ENCODE measurements around the gene ZNF714. TPM values are rescaled to one million over a fixed set of nuclear protein-coding genes. Genes with fewer than 3 reads are reported as not detected.

Gene ZNF714
- total RNA-seq, 1 experiment from 2014 or later: 20.0 TPM

DNA sequence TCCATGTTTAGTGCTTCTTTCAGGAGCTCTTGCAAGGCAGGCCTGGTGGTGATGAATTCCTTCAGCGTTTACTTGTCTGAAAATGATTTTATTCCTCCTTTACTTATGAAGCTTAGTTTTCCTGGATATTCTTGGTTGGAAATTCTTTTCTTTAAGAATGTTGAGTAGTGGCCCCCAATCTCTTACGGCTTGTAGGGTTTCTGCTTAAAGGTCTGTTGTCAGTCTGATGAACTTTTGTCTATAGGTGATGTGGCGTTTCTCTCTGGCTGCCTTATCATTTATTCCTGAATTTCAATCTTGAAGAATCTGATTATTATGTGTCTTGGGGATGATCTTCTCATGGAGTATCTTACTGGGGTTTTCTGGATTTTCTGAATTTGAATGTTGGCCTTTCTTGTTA lies 35.5 kb upstream of the ZNF714 start:
- Histone ChIP-seq H3K79me2 (ENCODE audit: insufficient read depth, low read length) (peaks cover 21% of the 10 kb centered on the region), H3K27ac (ENCODE audit: low read depth, low read length) (no peak overlapping the region), H3K9ac (ENCODE audit: low read length) (no peak overlapping the region), H3K4me1 (ENCODE audit: control insufficient read depth in 1 of 2, insufficient read depth in 2 of 2, low read length in 2 of 2) (no peaks in the 10 kb centered on the region), H3K4me2 (ENCODE audit: low read length) (no peak overlapping the region), H2AFZ (ENCODE audit: low read depth, low read length, poor library complexity, severe bottlenecking) (no peak overlapping the region), H3K36me3 (ENCODE audit: control insufficient read depth in 1 of 2, insufficient read depth in 2 of 2, low read length in 2 of 2) (0 out of 4 replicates have a peak, but pooled peaks cover 0 to 4% of the 10 kb centered on the region in 2 experiments), H3K9me3 (ENCODE audit: control insufficient read depth in 1 of 2, insufficient read depth in 1 of 2, low read depth in 1 of 2, low read length in 2 of 2) (peaks cover 0 to 5% of the 10 kb centered on the region in 2 experiments; a peak in 1 of 4 replicates), H3K4me3 (replicated peaks in 1 of 2; ENCODE audit: low read depth in 1 of 2, low read length in 2 of 2) (no peak overlapping the region), H4K20me1 (ENCODE audit: insufficient read depth) (no peaks in the 10 kb centered on the region), H3K9me2 (ENCODE audit: insufficient read depth) (no peaks in the 10 kb centered on the region), H3K27me3 (ENCODE audit: insufficient read depth, low read length) (no peaks in the 10 kb centered on the region)
- intact Hi-C loops (cut with micrococcal nuclease): no loop called here
- no TSS peak for BruUV-seq (replicated peaks)
- ChIA-PET CTCF (no interaction called here), RAD21 (ENCODE audit: low non-redundant PET in 1 of 2, low total read pairs in 2 of 2, uncharacterized antibody in 2 of 2, unreplicated experiment in 2 of 2) (no interaction called here), POLR2A (no interaction called here)
- DNase-seq (ENCODE audit: low read depth, low spot score) (no peak), ATAC-seq (no peak)
- TF ChIP-seq ELF1 (IDR thresholded peaks at IDR 0.05; ENCODE audit: borderline replicate concordance, low read depth): no peak
- no peak for TF ChIP-seq JUND (IDR thresholded peaks at IDR 0.05)
- TF ChIP-seq SRF (IDR thresholded peaks at IDR 0.05; ENCODE audit: low read depth): no peak
- no peak for TF ChIP-seq CBX3 (IDR thresholded peaks at IDR 0.05; ENCODE audit: low read depth)
- TF ChIP-seq, protein P1, sequence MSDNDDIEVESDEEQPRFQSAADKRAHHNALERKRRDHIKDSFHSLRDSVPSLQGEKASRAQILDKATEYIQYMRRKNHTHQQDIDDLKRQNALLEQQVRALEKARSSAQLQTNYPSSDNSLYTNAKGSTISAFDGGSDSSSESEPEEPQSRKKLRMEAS (IDR thresholded peaks at IDR 0.05): no peak
- TF ChIP-seq EZH2 (IDR thresholded peaks at IDR 0.05): no peak
- no peak for TF ChIP-seq YY1 (IDR thresholded peaks at IDR 0.05; ENCODE audit: extremely low read depth, insufficient replicate concordance, low read depth, low read length)
- TF ChIP-seq EZH2phosphoT487 (IDR thresholded peaks at IDR 0.05; ENCODE audit: borderline replicate concordance): no peak
- no peak for TF ChIP-seq POLR2AphosphoS5 (IDR thresholded peaks at IDR 0.05; ENCODE audit: low read depth, low read length)
- no peak for TF ChIP-seq ZNF274 (IDR thresholded peaks at IDR 0.05; ENCODE audit: low read depth, low read length)
- TF ChIP-seq RAD21 (IDR thresholded peaks at IDR 0.05; ENCODE audit: low read depth): no peak
- TF ChIP-seq POLR2A (IDR thresholded peaks at IDR 0.05; ENCODE audit: borderline replicate concordance, extremely low read depth, insufficient read depth, insufficient read length): no peak

DNA sequence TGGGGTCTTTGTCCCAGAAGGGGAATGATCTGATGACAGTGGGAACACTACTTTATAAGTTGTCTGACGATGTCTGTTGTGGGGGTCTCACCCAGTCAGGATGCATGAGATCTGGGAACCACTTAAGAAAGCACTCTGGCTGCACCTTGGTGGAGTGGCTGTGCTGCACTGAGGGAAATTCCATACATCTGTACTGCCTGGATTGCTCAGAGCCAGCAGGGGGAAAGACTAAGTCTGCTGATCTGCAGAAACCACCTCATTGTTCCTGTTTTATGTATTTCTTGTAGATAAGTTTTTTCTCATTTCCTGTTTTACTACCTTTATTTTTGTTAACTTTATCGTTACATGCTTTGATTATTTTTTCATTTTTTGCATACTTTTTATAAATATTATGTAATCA lies 34.3 kb upstream of the ZNF714 start:
- RAD21 ChIA-PET (ENCODE audit: low non-redundant PET in 1 of 2, low total read pairs in 2 of 2, uncharacterized antibody in 2 of 2, unreplicated experiment in 2 of 2): no interaction called here
- TF ChIP-seq POLR2AphosphoS5 (IDR thresholded peaks at IDR 0.05; ENCODE audit: low read depth, low read length) (no peak), TCF7L2 (IDR thresholded peaks at IDR 0.05; ENCODE audit: borderline replicate concordance, extremely low read depth, insufficient read depth, insufficient read length) (no peak), JUND (IDR thresholded peaks at IDR 0.05) (no peak), EZH2 (IDR thresholded peaks at IDR 0.05) (no peak), EZH2phosphoT487 (IDR thresholded peaks at IDR 0.05; ENCODE audit: borderline replicate concordance) (no peak), ZFX (IDR thresholded peaks at IDR 0.05) (no peak), SRF (IDR thresholded peaks at IDR 0.05; ENCODE audit: low read depth) (no peak), FOSL1 (IDR thresholded peaks at IDR 0.05; ENCODE audit: low read depth) (no peak), SP1 (IDR thresholded peaks at IDR 0.05; ENCODE audit: low read depth) (no peak), YY1 (IDR thresholded peaks at IDR 0.05; ENCODE audit: extremely low read depth, insufficient replicate concordance, low read depth, low read length) (no peak)
- TF ChIP-seq, protein P2, sequence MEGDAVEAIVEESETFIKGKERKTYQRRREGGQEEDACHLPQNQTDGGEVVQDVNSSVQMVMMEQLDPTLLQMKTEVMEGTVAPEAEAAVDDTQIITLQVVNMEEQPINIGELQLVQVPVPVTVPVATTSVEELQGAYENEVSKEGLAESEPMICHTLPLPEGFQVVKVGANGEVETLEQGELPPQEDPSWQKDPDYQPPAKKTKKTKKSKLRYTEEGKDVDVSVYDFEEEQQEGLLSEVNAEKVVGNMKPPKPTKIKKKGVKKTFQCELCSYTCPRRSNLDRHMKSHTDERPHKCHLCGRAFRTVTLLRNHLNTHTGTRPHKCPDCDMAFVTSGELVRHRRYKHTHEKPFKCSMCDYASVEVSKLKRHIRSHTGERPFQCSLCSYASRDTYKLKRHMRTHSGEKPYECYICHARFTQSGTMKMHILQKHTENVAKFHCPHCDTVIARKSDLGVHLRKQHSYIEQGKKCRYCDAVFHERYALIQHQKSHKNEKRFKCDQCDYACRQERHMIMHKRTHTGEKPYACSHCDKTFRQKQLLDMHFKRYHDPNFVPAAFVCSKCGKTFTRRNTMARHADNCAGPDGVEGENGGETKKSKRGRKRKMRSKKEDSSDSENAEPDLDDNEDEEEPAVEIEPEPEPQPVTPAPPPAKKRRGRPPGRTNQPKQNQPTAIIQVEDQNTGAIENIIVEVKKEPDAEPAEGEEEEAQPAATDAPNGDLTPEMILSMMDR (IDR thresholded peaks at IDR 0.05 in 2 of 3, conservative IDR thresholded peaks at IDR 0.05 in 1 of 3; ENCODE audit: borderline replicate concordance in 1 of 3, insufficient read depth in 1 of 3, low read depth in 2 of 3, low read length in 2 of 3): no peak
- TF ChIP-seq, protein P3, sequence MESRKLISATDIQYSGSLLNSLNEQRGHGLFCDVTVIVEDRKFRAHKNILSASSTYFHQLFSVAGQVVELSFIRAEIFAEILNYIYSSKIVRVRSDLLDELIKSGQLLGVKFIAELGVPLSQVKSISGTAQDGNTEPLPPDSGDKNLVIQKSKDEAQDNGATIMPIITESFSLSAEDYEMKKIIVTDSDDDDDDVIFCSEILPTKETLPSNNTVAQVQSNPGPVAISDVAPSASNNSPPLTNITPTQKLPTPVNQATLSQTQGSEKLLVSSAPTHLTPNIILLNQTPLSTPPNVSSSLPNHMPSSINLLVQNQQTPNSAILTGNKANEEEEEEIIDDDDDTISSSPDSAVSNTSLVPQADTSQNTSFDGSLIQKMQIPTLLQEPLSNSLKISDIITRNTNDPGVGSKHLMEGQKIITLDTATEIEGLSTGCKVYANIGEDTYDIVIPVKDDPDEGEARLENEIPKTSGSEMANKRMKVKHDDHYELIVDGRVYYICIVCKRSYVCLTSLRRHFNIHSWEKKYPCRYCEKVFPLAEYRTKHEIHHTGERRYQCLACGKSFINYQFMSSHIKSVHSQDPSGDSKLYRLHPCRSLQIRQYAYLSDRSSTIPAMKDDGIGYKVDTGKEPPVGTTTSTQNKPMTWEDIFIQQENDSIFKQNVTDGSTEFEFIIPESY (IDR thresholded peaks at IDR 0.05; ENCODE audit: extremely low read depth, insufficient replicate concordance, low read length): no peak

More for the DNA sequence above, 34.3 kb upstream of the ZNF714 start:
- Histone ChIP-seq H3K4me2 (ENCODE audit: low read length) (no peak overlapping the region), H3K9me3 (ENCODE audit: control insufficient read depth in 1 of 2, insufficient read depth in 1 of 2, low read depth in 1 of 2, low read length in 2 of 2) (peaks cover 0 to 5% of the 10 kb centered on the region in 2 experiments; a peak in 1 of 4 replicates), H3K36me3 (ENCODE audit: control insufficient read depth in 1 of 2, insufficient read depth in 2 of 2, low read length in 2 of 2) (0 out of 4 replicates have a peak, but pooled peaks cover 0 to 12% of the 10 kb centered on the region in 2 experiments), H2AFZ (ENCODE audit: low read depth, low read length, poor library complexity, severe bottlenecking) (no peak overlapping the region), H3K27ac (ENCODE audit: low read depth, low read length) (no peak overlapping the region), H3K27me3 (ENCODE audit: insufficient read depth, low read length) (no peaks in the 10 kb centered on the region), H3K9me2 (ENCODE audit: insufficient read depth) (no peaks in the 10 kb centered on the region), H3K4me3 (replicated peaks in 1 of 2; ENCODE audit: low read depth in 1 of 2, low read length in 2 of 2) (no peak overlapping the region), H3K4me1 (ENCODE audit: control insufficient read depth in 1 of 2, insufficient read depth in 2 of 2, low read length in 2 of 2) (no peaks in the 10 kb centered on the region), H3K79me2 (ENCODE audit: insufficient read depth, low read length) (peaks cover 21% of the 10 kb centered on the region), H4K20me1 (ENCODE audit: insufficient read depth) (no peaks in the 10 kb centered on the region), H3K9ac (ENCODE audit: low read length) (no peak overlapping the region)
- intact Hi-C loops (cut with micrococcal nuclease): no loop called here
- CTCF ChIA-PET: no interaction called here
- no TSS peak for BruUV-seq (replicated peaks)
- ATAC-seq (no peak), DNase-seq (ENCODE audit: low read depth, low spot score) (no peak)
- POLR2A ChIA-PET: no interaction called here

All from HCT116 (cell line).